ENCODE data around the gene EPS8. TPM values are rescaled to one million over a fixed set of nuclear protein-coding genes. Genes with fewer than 3 reads are reported as not detected.

Gene EPS8
- total RNA-seq, 2 donors from 2014 or later, result 6.7 to 8.1 TPM

- Mint-ChIP-seq H3K9me3 (no peaks in the 10 kb centered on the region), H3K36me3 (ENCODE audit: low read depth) (no peaks in the 10 kb centered on the region), H3K27ac (no peak overlapping the region), H3K27me3 (ENCODE audit: insufficient read depth) (no peaks in the 10 kb centered on the region), H3K4me3 (no peak overlapping the region), H3K4me1 (peaks cover 14% of the 10 kb centered on the region)
- WGBS, 2 experiments (ENCODE audit: insufficient coverage in 1 of 2, insufficient read length in 1 of 2), result 83% methylated on average over 1 of the region's 1 CpG; no CpG with 5 or more reads in 1 of the 2 experiments
- no peaks in the 10 kb centered on the region for H3K4me1 ChIP-seq (ENCODE audit: control insufficient read depth, insufficient read depth, low read length)
- no peaks in the 10 kb centered on the region for H3K36me3 ChIP-seq (ENCODE audit: control insufficient read depth, insufficient read depth, low read length)
- DNase-seq, result no peak
- H3K9ac ChIP-seq (ENCODE audit: extremely low read depth, low read length, poor library complexity, severe bottlenecking), result no peak overlapping the region
- H3K27me3 ChIP-seq (ENCODE audit: control insufficient read depth, insufficient read depth, low read length, poor library complexity, severe bottlenecking), result no peaks in the 10 kb centered on the region
- H3K9me3 ChIP-seq (ENCODE audit: control insufficient read depth, low read length), result no peaks in the 10 kb centered on the region
- TF ChIP-seq CTCF (conservative IDR thresholded peaks at IDR 0.05), result no peak
- H3K27ac ChIP-seq (ENCODE audit: low read depth, low read length), result no peak overlapping the region
- no peak overlapping the region for H3K4me3 ChIP-seq (ENCODE audit: low read length)
Observed at GRCh38 chr12:15717940-15718567, 71.1 kb downstream of the EPS8 start.

- Histone ChIP-seq H3K9me3 (ENCODE audit: control insufficient read depth, low read length) (no peaks in the 10 kb centered on the region), H3K4me1 (ENCODE audit: control insufficient read depth, insufficient read depth, low read length) (no peaks in the 10 kb centered on the region), H3K27me3 (ENCODE audit: control insufficient read depth, insufficient read depth, low read length, poor library complexity, severe bottlenecking) (no peaks in the 10 kb centered on the region), H3K4me3 (ENCODE audit: low read length) (no peak overlapping the region), H3K36me3 (ENCODE audit: control insufficient read depth, insufficient read depth, low read length) (no peaks in the 10 kb centered on the region), H3K27ac (ENCODE audit: low read depth, low read length) (no peak overlapping the region), H3K9ac (ENCODE audit: extremely low read depth, low read length, poor library complexity, severe bottlenecking) (no peak overlapping the region)
- Mint-ChIP-seq H3K4me1 (peaks cover 14% of the 10 kb centered on the region), H3K9me3 (no peaks in the 10 kb centered on the region), H3K36me3 (ENCODE audit: low read depth) (no peaks in the 10 kb centered on the region), H3K27me3 (ENCODE audit: insufficient read depth) (no peaks in the 10 kb centered on the region), H3K4me3 (no peak overlapping the region), H3K27ac (no peak overlapping the region)
- 95 to 100% methylated on average over 2 of the region's 2 CpGs for WGBS, 2 experiments (ENCODE audit: insufficient coverage in 1 of 2, insufficient read length in 1 of 2)
- no peak for DNase-seq
- TF ChIP-seq CTCF (conservative IDR thresholded peaks at IDR 0.05), result no peak
Observed at GRCh38 chr12:15716581-15716980, 72.6 kb downstream of the EPS8 start.

GRCh38 chr12:15714256-15714655, 74.9 kb downstream of the EPS8 start:
- H3K9me3 Mint-ChIP-seq, result no peaks in the 10 kb centered on the region
- H3K4me1 Mint-ChIP-seq, result peaks cover 13% of the 10 kb centered on the region
- no peak overlapping the region for H3K27ac ChIP-seq (ENCODE audit: low read depth, low read length)
- 86 to 87% methylated on average over 2 of the region's 2 CpGs for WGBS, 2 experiments (ENCODE audit: insufficient coverage in 1 of 2, insufficient read length in 1 of 2)
- H3K36me3 Mint-ChIP-seq (ENCODE audit: low read depth), result no peaks in the 10 kb centered on the region
- H3K27me3 Mint-ChIP-seq (ENCODE audit: insufficient read depth), result no peaks in the 10 kb centered on the region
- DNase-seq, result no peak
- no peaks in the 10 kb centered on the region for H3K27me3 ChIP-seq (ENCODE audit: control insufficient read depth, insufficient read depth, low read length, poor library complexity, severe bottlenecking)
- no peak overlapping the region for H3K4me3 Mint-ChIP-seq
- no peaks in the 10 kb centered on the region for H3K36me3 ChIP-seq (ENCODE audit: control insufficient read depth, insufficient read depth, low read length)
- no peak overlapping the region for H3K4me3 ChIP-seq (ENCODE audit: low read length)
- TF ChIP-seq CTCF (conservative IDR thresholded peaks at IDR 0.05), result no peak
- H3K9me3 ChIP-seq (ENCODE audit: control insufficient read depth, low read length), result no peaks in the 10 kb centered on the region
- no peak overlapping the region for H3K9ac ChIP-seq (ENCODE audit: extremely low read depth, low read length, poor library complexity, severe bottlenecking)
- H3K4me1 ChIP-seq (ENCODE audit: control insufficient read depth, insufficient read depth, low read length), result no peaks in the 10 kb centered on the region
- no peak overlapping the region for H3K27ac Mint-ChIP-seq

All from endodermal cell (in vitro differentiated cells).